GM23248 (cell line): Measurements from ENCODE around the gene HSD3B7. TPM values are rescaled to one million over a fixed set of nuclear protein-coding genes. Genes with fewer than 3 reads are reported as not detected.
"Not testable (repeated sequence)": the region's sequence is repeated elsewhere in the genome, so short reads cannot be mapped to it uniquely, and the experiment has no call there.

ENCODE experiments used
- DNase-seq: peaks from one replicate; pipeline ENCODE4 v3.0.0-alpha.2; 2015
- H2AFZ ChIP-seq: fragments of 200-600 bp; sonication (generic); 2 replicates; pipeline ENCODE4 v1.6.1; 2016; ENCODE audit warnings: antibody characterized with exemption
- H3F3A ChIP-seq: fragments of 200-600 bp; sonication (generic); 2 replicates; pipeline ENCODE4 v1.6.1; 2016; ENCODE audit warnings: mild to moderate bottlenecking, antibody characterized with exemption, mixed run types; ENCODE audit not compliant: insufficient read depth
- H3K27ac ChIP-seq: fragments of 200-600 bp; sonication (generic); 2 replicates; pipeline ENCODE4 v1.5.1; 2016; ENCODE audit warnings: mild to moderate bottlenecking
- H3K27me3 ChIP-seq: fragments of 200-600 bp; sonication (generic); replicated peaks from 2 replicates; pipeline ENCODE4 v1.6.1; 2016; ENCODE audit warnings: mild to moderate bottlenecking; ENCODE audit not compliant: insufficient read depth
- H3K36me3 ChIP-seq: fragments of 200-600 bp; sonication (generic); 2 replicates; pipeline ENCODE4 v1.6.1; 2016; ENCODE audit warnings: low read depth, mild to moderate bottlenecking
- H3K4me1 ChIP-seq: fragments of 200-600 bp; sonication (generic); 2 replicates; pipeline ENCODE4 v1.6.1; 2016; ENCODE audit warnings: mild to moderate bottlenecking; ENCODE audit not compliant: insufficient read depth
- H3K4me2 ChIP-seq: fragments of 200-600 bp; sonication (generic); one replicate; pipeline ENCODE4 v1.6.1; 2016; ENCODE audit warnings: mild to moderate bottlenecking; ENCODE audit not compliant: unreplicated experiment
- H3K4me3 ChIP-seq: fragments of 200-600 bp; sonication (generic); 2 replicates; pipeline ENCODE4 v1.5.1; 2016; ENCODE audit warnings: mild to moderate bottlenecking
- H3K79me2 ChIP-seq: fragments of 200-600 bp; sonication (generic); 2 replicates; pipeline ENCODE4 v1.6.1; 2016; ENCODE audit warnings: mild to moderate bottlenecking; ENCODE audit not compliant: insufficient read depth
- H3K9ac ChIP-seq: fragments of 200-600 bp; sonication (generic); 2 replicates; pipeline ENCODE4 v1.6.1; 2016; ENCODE audit warnings: mild to moderate bottlenecking
- H3K9me2 ChIP-seq: fragments of 200-600 bp; sonication (generic); 2 replicates; pipeline ENCODE4 v1.6.1; 2016; ENCODE audit warnings: mixed run types, mild to moderate bottlenecking, moderate library complexity; ENCODE audit not compliant: insufficient read depth
- H3K9me3 ChIP-seq: fragments of 200-600 bp; sonication (generic); one replicate; pipeline ENCODE4 v1.6.1; 2017; ENCODE audit warnings: low read depth
- H4K20me1 ChIP-seq: fragments of 200-600 bp; sonication (generic); 2 replicates; pipeline ENCODE4 v1.6.0; 2016; ENCODE audit not compliant: insufficient read depth
- EZH2 ChIP-seq: fragments of 200-600 bp; sonication (generic); IDR thresholded peaks from 2 replicates; pipeline ENCODE4 v1.6.1; 2018; ENCODE audit warnings: antibody characterized with exemption, mild to moderate bottlenecking; ENCODE audit not compliant: insufficient read depth, poor library complexity, severe bottlenecking
- EZH2phosphoT487 ChIP-seq: fragments of 200-600 bp; sonication (generic); IDR thresholded peaks from 2 replicates; pipeline ENCODE4 v1.6.1; 2018; ENCODE audit warnings: antibody characterized with exemption, moderate library complexity, mild to moderate bottlenecking, low read depth; ENCODE audit not compliant: insufficient read depth
- WGBS, 2 experiments: methylation state at CpG; one replicate each; pipeline ENCODE4 v1.1.6; 2015 to 2017; ENCODE audit warnings: low lambda C conversion rate in 2 of 2, low coverage in 1 of 2; ENCODE audit errors: missing lambda C conversion rate in 2 of 2; 5-methylcytosine and 5-hydroxymethylcytosine counted together
- in situ Hi-C: fragments of 300-500 bp; cut with MboI; formaldehyde crosslinking; loops from 2 replicates; pipeline ENCODE4 v1.15.0; 2020
- polyA plus RNA-seq: library from polyadenylated mRNA; unstranded; fragments of >200 nt; fragmentation: Nextera tagmentation; extraction: Ambion mirVana; gene quantifications from 2 replicates; pipeline ENCODE4 v1.2.1, GENCODE V29; 2016
- total RNA-seq: library from RNA; depleted of rRNA; stranded (reverse); fragments of >200 nt; shearing (Covaris generic); gene quantifications from 2 replicates; pipeline ENCODE4 v1.2.3, GENCODE V29; 2014

The HSD3B7 gene
- total and polyA plus RNA-seq, 2 experiments from 2014 or later, result 40.2 to 69.7 TPM

DNA sequence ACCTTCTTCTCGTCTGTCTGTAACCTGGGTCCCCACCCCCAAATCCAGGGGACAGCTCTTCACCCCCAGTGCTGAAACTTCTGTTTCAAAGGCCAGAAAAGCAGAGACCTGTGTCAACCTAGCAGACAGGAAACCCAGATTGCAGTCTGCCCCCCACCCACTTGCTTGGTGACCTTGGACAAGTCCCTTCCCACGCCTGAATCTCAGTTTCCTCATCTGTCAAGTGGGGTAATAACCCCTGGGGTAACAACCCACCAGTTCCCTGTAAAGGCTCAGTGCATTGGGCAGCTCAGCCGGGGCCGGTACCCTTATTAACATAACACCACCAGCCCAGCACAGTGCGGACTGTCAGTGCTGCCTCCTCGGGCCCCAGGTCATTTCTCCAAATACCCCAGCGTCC, 24.1 kb downstream of the HSD3B7 start:
- H3K36me3 ChIP-seq, result no peaks in the 10 kb centered on the region
- no peak overlapping the region for H2AFZ ChIP-seq
- TF ChIP-seq EZH2 (no peak), EZH2phosphoT487 (no peak)
- H3K79me2 ChIP-seq, result no peaks in the 10 kb centered on the region
- no peak overlapping the region; the same call in 1 of the 2 replicates for H3K9ac ChIP-seq
- H3K27ac ChIP-seq, result no peak overlapping the region
- peak overlapping the region; percentile 54 for H3K4me2 ChIP-seq
- H3K4me1 ChIP-seq, result peaks cover 17% of the 10 kb centered on the region
- WGBS, 2 experiments, result 88 to 90% methylated on average over 7 of the region's 7 CpGs
- H3K27me3 ChIP-seq, result no peaks in the 10 kb centered on the region
- in situ Hi-C loops, result no loop called here
- H4K20me1 ChIP-seq, result no peaks in the 10 kb centered on the region
- peak overlapping the region; percentile 66; the same call in 1 of the 2 replicates for H3K4me3 ChIP-seq
- H3K9me2 ChIP-seq, result no peaks in the 10 kb centered on the region
- H3K9me3 ChIP-seq, result no peaks in the 10 kb centered on the region
- no peak for DNase-seq
- 0 out of 2 replicates have a peak, but pooled peaks cover 5% of the 10 kb centered on the region for H3F3A ChIP-seq

DNA sequence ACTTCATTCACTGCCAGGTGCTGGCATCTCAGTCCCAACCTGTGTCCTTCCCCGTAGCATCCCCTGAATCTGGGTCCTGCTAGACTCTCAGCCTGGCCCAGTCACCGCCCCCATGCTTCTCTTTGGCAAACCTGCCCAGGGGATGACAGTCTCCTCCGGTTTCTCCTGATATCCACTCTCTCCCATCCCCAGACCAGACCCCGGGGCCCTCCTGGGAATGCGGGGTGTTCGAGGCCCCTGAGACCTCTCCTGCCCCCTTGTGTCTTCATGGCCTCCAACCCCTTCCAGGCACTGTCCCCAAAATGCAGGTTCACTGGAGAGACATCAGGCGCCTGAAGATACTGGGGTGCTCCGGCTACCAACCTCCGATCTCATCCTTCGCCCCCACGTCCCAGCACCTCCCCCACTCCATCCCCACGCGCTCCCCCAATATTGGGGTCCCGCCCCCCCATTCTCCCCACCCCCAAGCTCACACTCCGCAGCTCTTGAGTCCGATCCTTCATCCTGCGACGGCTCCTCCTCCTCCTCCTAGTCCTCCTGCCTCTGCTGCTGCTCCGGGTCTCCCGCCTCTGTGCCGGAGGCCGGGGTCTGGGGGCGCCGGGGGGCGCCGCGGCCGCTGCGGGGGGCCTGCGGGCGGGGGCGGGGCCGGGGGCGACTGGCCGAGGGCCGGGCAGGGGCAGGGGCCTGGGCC, 25.0 kb downstream of the HSD3B7 start:
- Histone ChIP-seq H3K4me2 (peak overlapping the region; percentile 80), H3F3A (0 out of 2 replicates have a peak, but pooled peaks cover 3% of the 10 kb centered on the region), H3K4me3 (peak overlapping the region; percentile 66), H3K27me3 (no peaks in the 10 kb centered on the region), H3K36me3 (no peaks in the 10 kb centered on the region), H3K9ac (peak overlapping the region; percentile 43), H2AFZ (peak overlapping the region; percentile 39), H3K4me1 (peaks cover 17% of the 10 kb centered on the region), H4K20me1 (no peaks in the 10 kb centered on the region), H3K79me2 (no peaks in the 10 kb centered on the region), H3K9me3 (no peaks in the 10 kb centered on the region), H3K27ac (no peak overlapping the region), H3K9me2 (no peaks in the 10 kb centered on the region)
- 17 to 32% methylated on average over 13 to 35 of the region's 36 CpGs for WGBS, 2 experiments
- peak; percentile 35 for DNase-seq
- TF ChIP-seq EZH2, result no peak
- no peak for TF ChIP-seq EZH2phosphoT487
- in situ Hi-C loops, result no loop called here

DNA sequence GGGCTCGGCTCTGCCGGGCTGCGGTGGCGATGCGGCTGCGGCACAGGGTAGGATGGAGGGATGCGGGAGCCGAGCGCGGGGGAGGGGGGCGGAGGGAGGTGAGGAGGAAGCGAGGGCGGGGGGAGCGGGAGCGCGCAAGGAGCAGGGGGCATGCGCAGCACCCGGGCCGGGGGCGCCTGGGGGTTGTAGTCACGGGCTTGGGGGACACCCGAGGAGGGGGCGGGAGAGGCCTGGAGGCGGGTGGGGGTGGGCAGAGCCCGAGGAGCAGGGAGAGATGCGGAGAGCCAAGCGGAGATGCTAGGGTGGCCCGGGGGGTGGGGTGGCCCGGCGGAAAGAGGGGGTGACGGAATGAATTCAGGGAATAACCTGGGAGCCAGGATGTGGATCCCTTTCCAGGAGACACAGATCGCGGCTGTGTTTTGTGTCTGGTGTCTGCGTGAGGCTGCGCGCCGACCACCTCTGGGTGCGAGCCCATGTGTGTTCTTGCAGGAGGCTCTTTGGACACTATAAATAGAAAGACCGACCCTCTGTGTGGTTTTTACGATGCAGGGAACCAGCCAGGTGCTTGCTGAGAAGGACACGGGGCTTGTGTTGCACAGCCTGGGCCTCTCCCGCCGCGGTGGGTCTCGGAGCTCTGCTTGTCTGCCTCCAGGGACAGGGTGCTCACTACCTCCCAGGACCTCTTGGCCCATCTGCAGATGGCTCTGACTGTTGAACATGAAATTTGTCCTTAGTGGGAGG, 25.7 kb downstream of the HSD3B7 start, which contains the start of gene STX1B:
Gene STX1B, minus strand, starts transcription at position 54 of the 741 bp plus-strand sequence. CDS start 242 bp downstream, outside the sequence.
- Histone ChIP-seq H3K79me2 (no peaks in the 10 kb centered on the region), H3K9me2 (no peaks in the 10 kb centered on the region), H4K20me1 (no peaks in the 10 kb centered on the region), H3K27me3 (no peaks in the 10 kb centered on the region), H3K9me3 (no peaks in the 10 kb centered on the region), H3K27ac (no peak within 1 kb of the TSS), H3K4me2 (peak within 1 kb of the TSS; percentile 80), H3K9ac (peak within 1 kb of the TSS; percentile 43), H3F3A (0 out of 2 replicates have a peak, but pooled peaks cover 3% of the 10 kb centered on the region), H3K36me3 (no peaks in the 10 kb centered on the region), H3K4me1 (peaks cover 17% of the 10 kb centered on the region), H2AFZ (peak within 1 kb of the TSS; percentile 81), H3K4me3 (peak within 1 kb of the TSS; percentile 66)
- TF ChIP-seq EZH2phosphoT487 (no peak), EZH2 (no peak)
- in situ Hi-C loops, result no loop called here
- peak; percentile 59 for DNase-seq
- 5 to 27% methylated on average over 14 to 40 of the region's 45 CpGs for WGBS, 2 experiments

DNA sequence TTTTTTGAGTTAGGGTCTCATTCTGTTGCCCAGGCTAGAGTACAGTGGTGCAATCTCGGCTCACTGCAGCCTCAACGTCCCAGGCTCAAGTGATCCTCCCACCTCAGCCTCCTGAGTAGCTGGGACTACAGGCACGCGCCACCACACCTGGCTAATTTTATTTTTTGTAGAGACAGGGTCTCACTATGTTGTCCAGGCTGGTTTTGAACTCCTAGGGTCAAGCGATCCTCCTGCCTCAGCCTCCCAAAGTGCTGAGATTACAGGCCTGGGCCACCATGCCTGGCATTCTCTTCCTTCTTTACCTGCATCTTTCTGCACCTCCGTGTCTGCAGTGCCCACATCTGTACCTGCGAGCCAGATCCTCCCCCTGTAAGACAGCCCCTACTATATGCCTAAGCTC, 26.8 kb downstream of the HSD3B7 start:
- H3K27me3 ChIP-seq, H3K79me2 ChIP-seq, H3K36me3 ChIP-seq, in situ Hi-C loops, H3K9me3 ChIP-seq, H3K27ac ChIP-seq, H3K4me2 ChIP-seq, H3F3A ChIP-seq, H3K9me2 ChIP-seq, H4K20me1 ChIP-seq, H3K4me3 ChIP-seq, DNase-seq, H3K9ac ChIP-seq, H2AFZ ChIP-seq: not testable (repeated sequence)
- H3K4me1 ChIP-seq, result peaks cover 17% of the 10 kb centered on the region
- WGBS, 2 experiments, result 75 to 82% methylated on average over 7 of the region's 7 CpGs

DNA sequence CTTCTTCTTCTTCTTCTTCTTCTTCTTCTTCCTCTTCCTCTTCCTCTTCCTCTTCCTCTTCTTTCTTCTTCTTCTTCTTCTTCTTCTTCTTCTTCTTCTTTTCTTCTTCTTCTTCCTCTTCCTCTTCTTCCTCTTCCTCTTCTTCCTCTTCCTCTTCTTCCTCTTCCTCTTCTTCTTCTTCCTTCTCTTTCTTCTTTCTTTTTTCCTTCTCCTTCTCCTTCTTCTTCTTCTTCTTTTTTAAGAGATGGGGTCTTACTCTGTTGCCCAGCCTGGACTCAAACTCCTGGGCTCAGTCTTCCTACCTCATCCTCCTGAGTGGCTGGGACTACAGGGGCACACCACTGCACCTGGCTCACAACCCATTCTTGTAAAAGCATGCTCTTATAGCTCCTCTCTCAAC, 28.3 kb downstream of the HSD3B7 start:
- in situ Hi-C loops, H3K27me3 ChIP-seq, H3F3A ChIP-seq: not testable (repeated sequence)

More for the DNA sequence above, 28.3 kb downstream of the HSD3B7 start:
- H3K4me3 ChIP-seq, H2AFZ ChIP-seq, H3K9me3 ChIP-seq, H3K79me2 ChIP-seq, H3K9me2 ChIP-seq, H3K27ac ChIP-seq, H3K36me3 ChIP-seq, H3K9ac ChIP-seq, DNase-seq, H3K4me2 ChIP-seq, H4K20me1 ChIP-seq: not testable (repeated sequence)
- peaks cover 11% of the 10 kb centered on the region for H3K4me1 ChIP-seq
